A204.1 (cell line): ENCODE results near the gene HYCC1.

ENCODE experiments used
- FAIRE-seq: peaks from 2 replicates; lab custom pipeline; 2012; peaks lifted over from hg19 to GRCh38; lab: Jason Lieb, UNC

The HYCC1 gene

GRCh38 chr7:23016345-23017253, 2.7 kb upstream of the HYCC1 start:
- FAIRE-seq = no peak

- FAIRE-seq = no peak
Measured at GRCh38 chr7:23014681-23015080, 751 bp upstream of the HYCC1 start.

GRCh38 chr7:23012908-23013714, 819 bp downstream of the HYCC1 start:
- no peak for FAIRE-seq

GRCh38 chr7:23012186-23012585, 1.7 kb downstream of the HYCC1 start:
- no peak for FAIRE-seq

- FAIRE-seq = no peak
Measured at GRCh38 chr7:23011222-23011924, 2.6 kb downstream of the HYCC1 start.

- FAIRE-seq = no peak
Measured at GRCh38 chr7:23009303-23009702, 4.6 kb downstream of the HYCC1 start.

- FAIRE-seq = no peak
Measured at GRCh38 chr7:23004247-23004520, 9.7 kb downstream of the HYCC1 start.

- no peak for FAIRE-seq
Measured at GRCh38 chr7:23003505-23004246, 10.3 kb downstream of the HYCC1 start.

GRCh38 chr7:23002698-23003097, 11.2 kb downstream of the HYCC1 start:
- FAIRE-seq = no peak

- no peak for FAIRE-seq
Measured at GRCh38 chr7:23001610-23002009, 12.3 kb downstream of the HYCC1 start.

GRCh38 chr7:23000597-23001360, 13.2 kb downstream of the HYCC1 start:
- no peak for FAIRE-seq

- FAIRE-seq = no peak
Measured at GRCh38 chr7:22998519-22998896, 15.4 kb downstream of the HYCC1 start.

GRCh38 chr7:22997871-22998518, 15.9 kb downstream of the HYCC1 start:
- peak; percentile 46 for FAIRE-seq

GRCh38 chr7:22996470-22996869, 17.5 kb downstream of the HYCC1 start:
- no peak for FAIRE-seq

- FAIRE-seq = no peak
Measured at GRCh38 chr7:22995011-22995410, 18.9 kb downstream of the HYCC1 start.

GRCh38 chr7:22992874-22993840, 20.8 kb downstream of the HYCC1 start:
- FAIRE-seq = no peak

- no peak for FAIRE-seq
Measured at GRCh38 chr7:22990588-22990949, 23.4 kb downstream of the HYCC1 start.

GRCh38 chr7:22989643-22990587, 24.0 kb downstream of the HYCC1 start:
- no peak for FAIRE-seq

- FAIRE-seq = no peak
Measured at GRCh38 chr7:22985436-22985835, 28.5 kb downstream of the HYCC1 start.
